ENCODE data around the gene KIAA0319L.
"Not testable (repeated sequence)": the region's sequence is repeated elsewhere in the genome, so short reads cannot be mapped to it uniquely, and the experiment has no call there.

KIAA0319L gene

DNA sequence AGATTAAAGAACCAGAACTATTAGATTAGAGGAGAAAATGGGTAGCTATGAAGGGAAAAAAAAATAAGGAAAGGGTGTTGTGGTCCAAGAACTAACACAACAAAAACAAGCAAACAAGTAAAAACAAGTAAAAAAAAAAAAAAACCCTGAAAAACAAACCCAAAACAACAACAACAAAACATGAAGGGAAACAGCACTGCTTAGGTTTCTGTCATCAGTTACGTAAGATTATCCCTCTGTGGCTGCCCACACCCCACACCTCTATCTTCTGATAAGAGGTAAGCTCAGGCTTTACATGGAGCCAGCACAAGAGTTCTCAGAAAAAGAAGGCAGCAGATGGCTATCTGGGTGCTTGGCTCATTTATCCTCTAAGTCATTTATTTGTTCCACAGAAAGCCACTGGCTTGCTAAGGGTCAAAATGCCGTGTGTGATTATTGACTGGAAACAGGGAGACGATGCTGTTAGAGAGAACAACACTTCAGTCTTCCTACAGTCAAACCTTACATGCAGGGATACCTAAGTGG lies 57.5 kb downstream of the KIAA0319L start:
- in situ Hi-C loops (cut with HindIII; ENCODE audit: low sequenced_read_pairs), result no loop called here

DNA sequence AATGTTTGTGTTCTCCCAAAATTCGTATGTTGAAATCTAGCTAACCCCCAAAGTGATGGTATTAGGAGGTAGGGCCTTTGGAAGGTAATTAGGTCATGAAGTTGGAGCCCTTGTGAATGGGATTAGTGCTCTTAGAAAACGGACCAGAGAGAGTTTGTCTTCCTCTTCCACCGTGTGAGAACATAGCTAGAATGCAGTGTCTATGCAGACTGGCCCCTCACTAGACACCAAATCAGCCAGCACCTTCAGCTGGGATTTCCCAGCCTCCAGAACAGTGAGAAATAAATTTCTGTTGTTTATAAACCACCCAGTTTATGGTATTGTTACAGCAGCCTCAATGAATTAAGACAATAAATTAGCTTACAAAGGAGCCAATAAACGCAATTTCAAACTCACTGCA lies 58.0 kb downstream of the KIAA0319L start:
- in situ Hi-C loops (cut with HindIII; ENCODE audit: low sequenced_read_pairs), result no loop called here

DNA sequence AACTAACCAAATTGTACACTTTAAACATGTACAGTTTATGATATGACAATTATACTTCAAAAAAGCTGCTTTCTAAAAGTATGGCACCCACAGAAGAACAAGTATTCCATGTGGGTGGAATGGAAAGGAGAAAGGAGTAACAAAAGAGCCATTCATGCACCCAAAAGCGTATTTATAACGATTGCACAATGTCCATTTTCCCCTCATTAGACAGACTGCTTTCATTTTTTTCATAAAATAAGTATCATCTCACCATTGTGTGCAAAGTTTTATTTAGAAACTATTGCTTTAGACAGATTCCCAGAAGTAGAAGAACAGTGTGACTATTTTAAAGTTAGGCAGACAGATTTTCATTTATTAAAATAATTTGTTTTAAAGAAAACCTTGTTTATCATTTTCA lies 59.6 kb downstream of the KIAA0319L start:
- in situ Hi-C loops (cut with HindIII; ENCODE audit: low sequenced_read_pairs), result no loop called here

DNA sequence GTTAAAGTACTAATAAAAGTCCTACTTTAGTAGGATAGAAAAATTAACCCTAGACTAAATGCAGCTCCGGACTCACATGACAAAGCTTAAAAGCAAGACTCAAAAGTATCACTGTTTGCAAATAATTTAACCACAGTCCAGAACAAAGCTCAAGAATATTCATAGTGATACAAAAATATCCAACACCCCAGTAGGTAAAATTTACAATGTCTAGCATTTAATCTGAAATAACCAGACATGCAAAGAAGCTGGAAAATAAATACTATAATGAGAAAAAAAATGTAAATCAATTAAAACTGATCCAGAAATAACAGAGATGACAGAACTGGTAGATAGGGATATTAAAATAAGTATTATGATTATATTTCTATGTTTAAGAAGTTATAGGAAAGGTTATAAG lies 67.0 kb downstream of the KIAA0319L start:
- in situ Hi-C loops (cut with HindIII; ENCODE audit: low sequenced_read_pairs), result no loop called here

DNA sequence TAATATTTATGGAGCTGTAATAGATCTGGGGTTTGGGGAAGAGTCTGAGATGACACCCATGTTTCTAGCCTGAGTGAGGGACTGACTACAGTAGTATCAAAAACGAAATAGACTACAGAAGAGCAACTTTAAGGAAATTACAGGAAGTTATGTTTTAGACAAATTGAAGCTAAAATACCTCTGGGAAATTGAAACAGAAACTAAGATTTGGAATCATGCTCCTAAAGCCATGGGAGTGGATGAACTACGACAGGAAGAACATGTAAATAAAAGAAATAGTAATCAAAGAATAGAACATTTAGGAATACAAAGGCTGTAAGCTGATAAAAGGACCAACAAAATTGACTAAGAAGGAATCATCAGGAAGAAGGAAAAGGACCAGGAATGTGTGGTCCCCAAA lies 68.9 kb downstream of the KIAA0319L start:
- in situ Hi-C loops (cut with HindIII; ENCODE audit: low sequenced_read_pairs), result no loop called here

DNA sequence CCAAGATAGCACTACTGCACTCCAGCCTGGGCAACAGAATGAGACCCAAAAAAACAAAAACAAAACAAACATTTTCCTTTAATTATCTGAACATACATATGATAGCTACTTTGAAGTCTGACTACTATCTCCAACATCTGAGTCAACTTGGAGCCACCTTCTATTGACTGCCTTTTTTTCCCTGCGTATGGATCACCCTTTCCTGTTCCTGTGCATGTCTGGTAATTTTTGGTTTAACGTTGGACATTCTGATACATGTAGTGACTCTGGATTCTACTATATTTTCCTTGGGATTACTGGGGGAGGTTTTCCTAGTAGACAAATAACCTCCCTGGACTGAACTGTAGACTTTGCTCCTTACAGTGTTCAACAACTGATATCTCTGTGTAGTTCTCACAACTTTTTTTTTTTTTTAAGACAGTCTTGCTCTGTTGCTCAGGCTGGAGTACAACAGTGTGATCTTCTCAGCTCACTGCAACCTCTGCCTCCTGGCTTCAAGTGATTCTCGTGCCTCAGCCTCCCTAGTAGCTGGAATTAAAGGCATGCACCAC lies 70.3 kb downstream of the KIAA0319L start:
- in situ Hi-C loops (cut with HindIII; ENCODE audit: low sequenced_read_pairs), result no loop called here

DNA sequence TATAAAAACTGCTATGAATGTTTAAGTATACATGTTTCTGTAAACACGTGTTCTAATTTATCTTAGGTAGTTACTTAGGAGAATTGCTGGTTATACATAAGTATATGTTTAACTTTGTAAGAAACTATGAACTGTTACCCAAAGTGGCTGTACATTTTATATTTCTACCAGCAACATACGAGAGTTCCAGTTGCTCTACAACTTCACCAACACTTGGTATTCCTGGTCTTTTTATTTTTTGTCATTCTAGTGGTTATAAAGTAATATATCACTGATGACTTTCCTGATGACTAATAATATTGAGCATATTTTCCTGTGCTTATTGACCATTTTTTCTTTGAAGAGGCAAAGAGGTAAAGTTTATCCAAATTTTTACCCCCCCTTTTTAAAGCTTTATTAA lies 76.0 kb downstream of the KIAA0319L start:
- in situ Hi-C loops (cut with HindIII; ENCODE audit: low sequenced_read_pairs), result no loop called here

DNA sequence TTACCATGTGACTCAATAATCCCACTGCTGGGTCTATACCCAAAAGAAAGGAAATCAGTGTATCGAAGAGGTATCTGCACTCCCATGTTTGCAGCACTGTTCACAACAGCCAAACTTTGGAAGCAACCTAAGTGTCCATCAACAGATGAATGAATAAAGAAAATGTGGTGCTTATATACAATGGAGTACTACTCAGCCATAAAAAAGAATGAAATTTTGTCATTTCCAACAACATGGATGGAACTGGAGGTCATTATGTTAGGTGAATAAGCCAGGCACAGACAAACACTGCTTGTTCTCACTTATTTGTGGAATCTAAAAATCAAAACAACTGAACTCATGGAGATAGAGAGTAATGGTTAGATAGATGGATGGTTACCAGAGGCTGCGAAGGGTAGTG lies 79.3 kb downstream of the KIAA0319L start:
- in situ Hi-C loops (cut with HindIII; ENCODE audit: low sequenced_read_pairs), result no loop called here

DNA sequence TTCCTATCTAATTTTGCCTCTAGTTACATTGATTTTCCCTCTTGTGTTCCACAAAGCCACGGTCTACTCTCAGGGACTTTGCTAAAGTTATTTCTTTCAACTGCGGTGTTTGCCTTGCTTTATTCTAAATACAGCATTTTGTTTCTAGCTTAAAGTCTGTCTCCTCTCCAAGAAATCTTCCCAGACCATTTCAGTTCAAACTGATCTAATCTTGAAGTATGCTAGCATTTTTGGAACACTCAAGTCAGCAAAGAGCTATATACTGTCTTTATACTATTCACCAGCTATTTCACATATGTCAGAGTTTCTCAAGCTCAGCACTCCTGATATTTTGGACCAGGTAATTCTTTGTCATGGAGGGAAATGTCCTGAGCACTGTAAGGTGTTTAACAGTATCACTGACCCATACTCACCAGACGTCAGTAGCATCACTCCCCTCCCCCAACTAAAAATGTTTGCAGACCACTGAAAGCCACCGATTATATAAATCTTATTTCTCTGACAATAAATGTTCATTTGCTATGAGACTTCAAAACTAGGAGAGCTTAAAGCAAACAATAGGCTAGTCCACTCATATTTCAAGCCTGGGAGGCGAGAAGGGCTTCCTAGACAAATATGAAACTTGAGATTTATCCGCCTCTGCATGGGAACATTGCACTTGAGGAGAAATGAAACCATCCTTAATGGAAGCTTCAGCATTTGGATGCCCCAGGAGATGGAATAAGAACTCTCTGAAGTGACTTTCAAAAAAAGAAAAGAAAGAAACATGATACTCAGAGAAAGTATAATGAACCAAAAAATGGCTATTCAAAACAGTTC lies 81.1 kb downstream of the KIAA0319L start:
- in situ Hi-C loops (cut with HindIII; ENCODE audit: low sequenced_read_pairs), result no loop called here

DNA sequence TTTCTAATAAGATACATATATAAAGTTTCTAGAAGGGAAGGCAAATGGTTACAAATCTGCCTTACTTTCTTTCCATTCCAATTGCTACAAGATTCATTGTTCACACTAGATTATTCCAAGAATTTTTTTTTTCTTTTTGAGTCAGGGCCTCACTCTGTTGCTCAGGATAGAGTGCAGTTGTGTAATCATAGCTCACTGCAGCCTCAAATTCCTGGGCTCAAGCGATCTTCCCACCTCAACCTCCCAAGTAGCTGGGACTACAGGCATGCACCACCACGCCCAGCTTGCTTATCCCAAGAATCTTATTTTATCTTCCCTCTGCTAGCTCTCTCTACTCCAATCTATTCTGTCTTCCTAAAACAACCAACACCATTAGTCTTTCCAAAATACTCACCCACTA lies 81.8 kb downstream of the KIAA0319L start:
- in situ Hi-C loops (cut with HindIII; ENCODE audit: low sequenced_read_pairs), result no loop called here

DNA sequence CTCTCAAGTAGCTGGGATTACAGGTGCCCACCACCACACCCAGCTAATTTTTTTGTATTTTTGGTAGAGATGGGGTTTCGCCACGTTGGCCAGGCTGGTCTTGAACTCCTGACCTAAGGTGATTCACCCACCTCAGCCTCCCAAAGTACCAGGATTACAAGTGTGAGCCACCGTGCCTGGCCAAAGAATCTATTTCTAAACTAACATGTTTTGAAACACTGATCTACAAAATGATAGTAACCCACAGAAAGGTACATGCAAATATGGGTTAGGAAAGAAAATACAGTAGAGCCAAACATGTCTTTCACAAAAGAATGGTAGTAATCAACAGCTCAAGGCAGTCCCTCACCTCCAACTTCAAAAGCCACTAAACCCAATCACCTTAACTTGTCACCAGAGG lies 84.0 kb downstream of the KIAA0319L start:
- in situ Hi-C loops (cut with HindIII; ENCODE audit: low sequenced_read_pairs), result not testable (repeated sequence)

DNA sequence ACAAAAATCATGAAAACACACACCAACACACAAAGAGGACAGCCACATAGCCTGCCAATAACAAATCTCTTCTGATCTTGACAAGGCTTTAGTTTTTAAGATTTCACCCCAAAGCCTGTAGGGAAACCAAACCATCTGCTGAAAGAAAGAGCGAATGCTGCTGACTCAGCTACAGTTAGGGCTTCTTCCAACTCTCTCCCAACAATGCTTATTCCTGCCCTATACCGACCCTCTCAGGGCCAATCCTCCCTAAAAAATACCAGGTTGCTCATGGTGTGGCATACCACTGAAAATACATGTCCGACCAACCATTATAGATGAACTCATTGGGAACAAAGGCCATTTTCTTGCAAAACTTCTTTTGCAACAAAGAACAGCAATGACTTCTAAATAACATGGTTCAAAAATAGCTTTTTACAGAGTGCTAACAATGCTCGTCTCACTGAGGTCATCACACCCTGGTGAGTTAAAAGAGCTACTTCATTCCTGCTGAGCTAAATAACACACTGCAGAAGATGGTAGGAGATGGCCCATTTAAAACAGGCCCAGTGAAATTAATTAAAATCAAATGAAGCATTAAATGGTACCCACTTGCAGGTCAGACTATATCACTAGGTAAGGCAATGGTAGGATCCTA lies 86.1 kb downstream of the KIAA0319L start:
- in situ Hi-C loops (cut with HindIII; ENCODE audit: low sequenced_read_pairs), result no loop called here

DNA sequence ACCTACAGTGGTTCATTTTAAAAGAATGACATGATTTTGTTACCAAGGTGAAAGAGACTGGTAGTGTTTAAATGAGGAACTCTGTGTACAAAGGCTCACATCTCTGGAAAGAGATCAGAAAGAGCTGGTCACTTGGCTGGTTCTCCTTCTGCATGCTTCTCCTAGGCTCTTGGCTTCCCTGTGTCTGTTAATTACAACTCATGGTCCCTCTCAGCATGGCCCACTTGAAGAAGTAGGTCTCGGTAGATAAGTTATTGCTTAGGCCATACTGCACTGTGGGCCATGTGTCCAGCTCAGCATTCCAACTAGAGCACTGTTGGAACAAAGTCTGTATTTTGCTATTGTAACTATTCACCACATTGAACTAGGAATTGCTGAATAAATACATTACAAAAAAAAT lies 91.1 kb downstream of the KIAA0319L start:
- in situ Hi-C loops (cut with HindIII; ENCODE audit: low sequenced_read_pairs), result no loop called here

DNA sequence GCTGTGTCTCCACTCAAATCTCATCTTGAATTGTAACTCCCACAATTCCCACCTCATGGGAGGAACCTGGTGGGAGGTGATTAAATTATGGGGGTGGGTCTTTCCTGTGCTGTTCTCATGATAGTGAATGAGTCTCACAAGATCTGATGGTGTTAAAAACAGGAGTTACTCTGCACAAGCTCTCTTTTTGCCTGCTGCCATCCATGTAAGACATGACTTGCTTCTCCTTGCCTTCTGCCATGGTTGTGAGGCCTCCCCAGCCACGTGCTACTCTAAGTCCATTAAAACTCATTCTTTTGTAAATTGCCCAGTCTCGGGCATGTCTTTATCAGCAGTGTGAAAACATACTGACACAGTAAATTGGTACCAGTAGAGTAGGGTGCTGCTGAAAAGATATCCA lies 93.5 kb downstream of the KIAA0319L start:
- in situ Hi-C loops (cut with HindIII; ENCODE audit: low sequenced_read_pairs), result not testable (repeated sequence)

DNA sequence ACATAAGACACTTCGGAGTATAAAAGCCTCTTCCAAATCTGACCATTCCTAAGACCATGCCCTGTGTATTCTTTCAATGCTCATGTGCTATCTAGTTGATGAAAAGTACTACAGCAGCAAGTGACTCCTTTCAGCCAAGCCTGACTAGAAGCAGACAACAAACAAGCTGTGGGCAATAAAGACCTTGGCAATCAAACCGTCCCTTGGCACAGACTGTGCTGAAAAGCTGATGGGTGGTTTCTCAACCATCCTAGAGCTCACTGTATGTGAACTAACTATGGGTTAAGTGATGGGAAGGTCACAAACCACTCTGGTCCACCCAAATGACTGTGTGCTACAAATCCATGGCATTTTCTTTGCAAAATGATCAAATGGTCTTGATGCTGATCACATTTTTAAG lies 94.0 kb downstream of the KIAA0319L start:
- in situ Hi-C loops (cut with HindIII; ENCODE audit: low sequenced_read_pairs), result no loop called here

DNA sequence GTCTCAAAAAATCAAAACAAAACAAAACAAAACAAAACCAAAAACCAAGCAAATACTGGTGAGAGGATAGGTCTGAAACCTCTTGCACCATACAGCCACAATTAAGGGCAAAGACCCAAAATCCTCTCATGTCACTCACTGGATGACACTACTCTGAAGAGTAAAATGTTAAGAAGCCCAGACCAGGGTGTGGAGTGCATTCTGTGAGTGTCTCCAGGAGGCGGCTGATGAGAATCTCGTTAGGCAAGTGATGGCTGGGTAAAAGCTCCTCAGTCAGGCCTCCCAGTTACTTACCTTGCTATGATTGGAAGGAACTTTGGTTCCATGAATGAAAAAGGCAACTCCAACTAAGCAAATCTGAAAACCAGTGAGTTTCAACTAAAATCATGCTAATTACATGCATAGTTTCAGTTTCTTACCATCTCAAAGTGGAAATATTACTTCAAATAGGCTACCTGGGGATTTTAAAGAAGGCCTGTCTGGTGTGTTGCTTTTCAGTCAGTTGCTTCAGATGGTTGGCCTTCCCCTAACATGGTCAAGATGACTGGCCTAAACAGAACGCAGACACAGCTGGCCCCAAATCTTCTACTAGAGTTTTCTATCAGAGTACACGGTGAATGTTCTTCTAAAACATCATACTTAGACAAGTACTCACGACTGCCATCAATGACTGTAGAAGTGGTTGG lies 95.1 kb downstream of the KIAA0319L start:
- in situ Hi-C loops (cut with HindIII; ENCODE audit: low sequenced_read_pairs), result no loop called here

DNA sequence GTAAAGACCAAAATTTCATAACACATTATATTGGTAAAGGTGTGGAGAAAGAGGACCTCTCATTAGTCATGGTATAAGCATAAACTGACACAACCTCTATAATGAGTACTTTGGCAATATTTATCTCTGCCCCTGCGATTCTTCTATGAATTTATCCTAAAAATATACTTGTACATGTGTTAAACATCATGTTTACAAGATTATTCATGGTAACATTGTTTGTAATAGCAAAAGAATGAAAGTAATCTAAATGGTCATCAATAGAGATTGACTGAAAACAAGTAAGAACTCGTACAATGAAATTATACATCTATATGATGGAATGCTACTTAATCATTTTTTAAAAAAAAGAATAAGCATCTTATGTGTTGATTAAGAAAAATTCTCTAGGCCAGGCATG lies 96.4 kb downstream of the KIAA0319L start:
- in situ Hi-C loops (cut with HindIII; ENCODE audit: low sequenced_read_pairs), result no loop called here

DNA sequence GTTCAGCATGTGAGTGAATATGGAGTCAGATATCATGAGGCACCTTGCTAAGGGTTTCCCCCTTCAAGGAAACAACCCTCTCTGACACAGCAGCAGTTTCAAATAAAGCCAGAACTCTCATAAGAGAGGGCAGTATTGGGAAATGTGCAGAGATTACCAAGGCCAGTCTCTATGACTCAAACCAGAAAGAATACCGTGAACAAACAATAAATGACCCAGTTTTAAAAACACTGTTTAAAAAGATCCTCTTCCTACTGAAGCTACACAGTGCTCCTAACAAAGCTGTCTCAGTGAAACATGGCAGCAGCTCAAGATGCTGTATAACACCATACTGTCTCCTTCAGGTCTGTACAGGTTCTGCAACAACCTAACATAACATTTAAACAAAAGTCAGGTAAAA lies 102.6 kb downstream of the KIAA0319L start:
- in situ Hi-C loops (cut with HindIII; ENCODE audit: low sequenced_read_pairs), result loop anchor here (5.0 kb wide), 1 partner anchor 93 kb away; no protein-coding TSS in a partner anchor

DNA sequence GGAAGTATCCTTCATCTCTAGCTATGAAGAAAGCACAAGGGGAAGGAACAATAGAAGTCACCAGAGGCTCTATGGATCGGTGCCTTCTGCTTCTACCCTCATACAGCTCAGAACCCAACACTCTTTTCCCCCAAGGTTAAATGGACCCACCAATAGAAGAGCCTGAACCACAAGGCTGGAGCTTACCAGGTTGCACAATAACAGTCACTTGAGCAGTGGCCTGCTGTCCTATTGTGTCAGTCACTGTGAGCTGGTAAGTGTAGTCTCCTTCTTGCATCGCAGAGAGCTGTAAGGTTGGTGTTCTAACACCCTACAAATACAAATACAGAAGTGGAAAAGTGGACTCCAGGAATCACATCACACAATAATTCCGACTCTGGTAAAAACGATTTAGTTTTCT lies 103.0 kb downstream of the KIAA0319L start:
- in situ Hi-C loops (cut with HindIII; ENCODE audit: low sequenced_read_pairs), result no loop called here

DNA sequence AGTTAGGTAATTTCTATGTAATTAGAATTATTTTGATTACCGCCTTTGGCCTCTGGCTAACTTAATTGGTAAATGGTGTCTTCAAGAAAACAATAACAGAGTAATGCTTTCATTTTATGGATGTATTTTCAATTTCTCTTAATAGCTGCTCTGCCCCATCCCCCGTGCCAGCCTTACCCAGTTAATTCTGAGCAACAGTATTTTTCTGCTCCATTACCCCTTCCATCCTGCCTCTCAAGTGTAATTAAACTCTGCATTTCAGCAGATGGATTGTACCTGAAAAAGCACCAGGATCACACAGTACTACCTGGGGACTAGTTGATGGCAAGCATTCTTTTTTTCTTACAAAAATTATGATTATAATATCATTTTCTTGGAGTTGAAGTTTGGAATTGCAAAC lies 104.2 kb downstream of the KIAA0319L start:
- in situ Hi-C loops (cut with HindIII; ENCODE audit: low sequenced_read_pairs), result no loop called here

DNA sequence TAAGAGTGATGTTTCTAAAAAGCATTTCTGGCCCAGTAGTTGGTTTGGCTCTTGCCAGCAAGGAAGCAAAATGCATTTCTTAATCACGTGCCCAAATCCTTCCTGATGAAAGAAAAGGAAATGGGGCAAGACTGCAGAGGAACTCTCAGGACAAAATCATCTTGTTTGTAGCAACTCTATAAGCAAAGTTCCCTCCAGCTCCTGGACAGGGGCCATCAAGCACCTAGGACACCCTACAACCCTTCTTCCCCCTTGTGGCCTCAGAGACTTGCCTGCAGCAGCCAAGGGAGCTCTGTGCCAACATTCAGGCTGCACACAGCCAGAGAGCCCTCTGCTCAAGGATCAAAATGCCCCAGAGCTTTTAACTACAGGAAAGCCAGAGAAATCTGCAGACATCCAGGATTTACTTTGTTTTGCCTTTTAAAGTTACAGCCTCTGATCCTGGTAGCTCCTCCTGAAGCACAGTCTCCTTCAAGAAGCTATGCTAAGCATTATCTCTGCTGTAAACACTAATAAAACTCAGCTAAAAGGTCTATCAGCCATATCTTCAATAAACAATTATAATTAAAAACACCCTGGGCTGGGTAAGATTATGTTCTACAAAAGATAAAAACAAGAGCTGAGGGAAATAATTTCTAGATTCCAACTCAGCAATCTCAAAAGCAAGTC lies 105.0 kb downstream of the KIAA0319L start:
- in situ Hi-C loops (cut with HindIII; ENCODE audit: low sequenced_read_pairs), result no loop called here

All from endothelial cell of hepatic sinusoid (primary cell).